Stimulated activated CD4-positive, alpha-beta T cell treated with anti-CD3 and anti-CD28 coated beads, Interleukin-1b, Interleukin-23, amount 100 ng/mL, for 24 hours (primary cell): ENCODE measurements around the gene ACTL6A.
A peak's percentile ranks its signal among the peaks of the same experiment; 100 is the strongest.
"Not testable (repeated sequence)": the region's sequence is repeated elsewhere in the genome, so short reads cannot be mapped to it uniquely, and the experiment has no call there.

Experiments used
- DNase-seq, 4 experiments: peaks; one replicate each; pipeline ENCODE4 v3.0.0-alpha.2; 2020; ENCODE audit warnings: low read depth in 4 of 4, low spot score in 1 of 4

Gene ACTL6A

DNA sequence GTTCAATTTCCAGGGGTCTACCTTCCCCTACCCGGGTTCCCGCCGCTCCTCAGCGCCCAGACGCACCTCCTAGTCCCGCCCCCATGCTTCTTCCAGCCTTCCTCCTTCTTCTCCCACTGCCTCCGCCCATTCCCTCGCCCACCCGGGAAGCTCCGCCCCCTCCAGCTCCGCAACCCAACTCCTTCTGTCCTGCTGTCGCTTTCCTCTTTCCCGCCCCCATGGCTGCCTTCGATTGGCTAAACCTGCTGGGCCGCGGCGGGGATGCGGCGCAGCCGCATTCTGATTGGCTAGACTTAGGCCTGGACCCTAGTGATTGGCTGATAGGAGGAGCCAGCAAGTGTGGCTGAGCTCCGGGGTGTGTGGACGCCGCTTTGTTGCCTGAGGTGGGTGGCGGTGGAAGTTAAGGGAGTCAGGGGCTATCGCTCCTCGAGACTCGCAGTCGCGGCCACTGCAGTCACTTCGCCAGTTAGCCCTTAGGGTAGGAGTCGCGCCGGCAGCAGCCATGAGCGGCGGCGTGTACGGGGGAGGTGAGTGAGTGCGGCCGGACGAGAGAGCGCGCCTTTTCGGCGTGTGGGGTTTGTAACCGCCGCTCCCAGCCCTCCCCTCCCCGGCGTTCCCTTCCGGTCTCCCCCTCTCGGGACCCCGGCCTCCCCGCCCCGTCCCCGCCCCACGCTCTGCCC lies at the start of gene ACTL6A:
ACTL6A (plus strand) TSS at position 336 of the 680 bp plus-strand sequence; CDS start at position 503, 167 bp downstream.
- DNase-seq, result peak; percentile 92 to 99 (median 98)

DNA sequence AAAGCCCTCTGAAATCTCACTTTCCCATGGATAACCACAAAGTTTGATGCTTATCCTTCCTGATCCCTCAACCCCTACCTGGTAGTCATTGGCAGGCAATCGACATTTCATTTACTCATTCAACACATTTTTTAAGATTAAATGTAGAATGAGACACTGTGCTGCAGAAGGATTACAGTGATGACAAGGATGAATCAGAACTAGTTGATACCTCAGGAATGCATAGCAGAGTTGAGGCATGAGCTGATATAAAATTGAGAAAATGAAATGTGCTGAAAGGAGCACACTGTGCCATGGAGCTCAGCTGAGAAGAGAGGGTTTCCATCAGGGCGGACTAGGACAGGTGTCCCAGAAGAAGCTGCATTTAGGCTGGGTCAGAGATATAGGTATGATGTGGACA lies 48.9 kb upstream of the ACTL6A start:
- DNase-seq, result no peak

DNA sequence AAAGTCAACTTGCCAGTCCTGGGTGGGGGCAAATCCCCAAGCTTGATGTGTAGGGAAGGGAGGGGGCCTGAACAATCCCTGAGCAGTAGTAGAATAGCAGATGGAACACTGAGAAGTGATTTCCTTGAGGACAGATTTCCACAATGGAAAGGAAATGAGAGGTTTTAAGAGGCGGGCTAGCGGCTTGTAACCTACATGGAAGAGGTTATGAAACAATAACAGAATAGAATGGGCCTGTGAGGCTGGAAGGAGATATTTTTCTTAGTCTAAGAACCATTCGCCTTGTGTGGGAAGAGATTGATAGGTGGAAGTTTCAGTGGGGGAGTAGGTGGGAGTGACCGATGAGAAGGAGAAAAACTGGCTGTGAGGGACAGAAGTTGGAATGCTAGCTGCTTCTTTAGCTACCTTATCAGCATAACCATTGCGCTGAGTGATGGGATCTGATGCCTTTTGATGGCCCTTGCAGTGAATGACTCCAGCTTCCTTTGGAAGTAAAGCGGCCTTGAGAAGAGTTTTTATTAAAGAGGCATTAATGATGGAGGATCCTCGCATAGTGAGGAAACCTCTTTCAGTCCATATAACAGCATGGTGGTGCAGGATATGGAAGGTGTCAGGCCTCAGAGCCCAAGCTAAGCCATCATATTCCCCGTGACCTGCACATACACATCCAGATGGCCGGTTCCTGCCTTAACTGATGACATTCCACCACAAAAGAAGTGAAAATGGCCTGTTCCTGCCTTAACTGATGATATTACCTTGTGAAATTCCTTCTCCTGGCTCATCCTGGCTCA lies 46.1 kb upstream of the ACTL6A start:
- DNase-seq, result not testable (repeated sequence)

DNA sequence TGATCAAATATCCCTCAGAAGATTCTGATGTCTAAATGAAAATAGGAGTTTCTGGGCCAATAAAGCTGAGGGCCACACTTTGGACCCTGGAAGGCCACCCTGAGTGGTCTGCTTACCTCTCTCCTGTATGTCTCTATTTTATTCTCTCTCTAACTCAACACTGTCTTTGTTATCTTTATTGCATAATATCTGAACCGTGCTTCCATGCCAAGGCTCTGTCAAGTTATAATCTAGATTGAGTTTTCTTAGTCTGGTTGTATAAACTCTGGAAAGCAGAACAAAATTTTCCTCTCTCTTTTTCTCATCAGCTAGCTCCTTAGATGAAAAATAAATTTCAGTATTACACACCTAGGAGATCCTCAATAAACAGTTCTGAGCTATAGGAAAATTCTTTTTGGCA lies 36.2 kb upstream of the ACTL6A start:
- no peak for DNase-seq

DNA sequence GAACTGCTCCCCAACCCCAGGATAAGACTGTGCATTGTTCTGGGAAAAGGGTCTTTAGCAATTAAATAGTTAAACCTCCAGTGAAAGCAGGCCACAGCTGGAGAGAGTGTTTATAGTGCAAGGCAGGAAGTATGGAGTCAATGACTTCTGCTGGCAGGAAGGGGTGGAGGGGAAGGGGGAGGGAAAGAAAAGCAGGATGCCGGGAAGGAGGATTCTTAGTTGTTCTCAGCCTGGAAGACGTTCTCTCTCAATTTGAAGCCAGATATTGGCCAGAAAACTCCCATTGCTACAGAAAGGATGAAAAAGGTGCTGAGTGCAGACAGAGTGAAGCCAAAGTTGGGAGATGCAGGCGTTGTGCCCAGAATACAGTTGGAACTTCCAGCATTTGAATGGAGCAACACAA lies 35.7 kb upstream of the ACTL6A start:
- no peak for DNase-seq

DNA sequence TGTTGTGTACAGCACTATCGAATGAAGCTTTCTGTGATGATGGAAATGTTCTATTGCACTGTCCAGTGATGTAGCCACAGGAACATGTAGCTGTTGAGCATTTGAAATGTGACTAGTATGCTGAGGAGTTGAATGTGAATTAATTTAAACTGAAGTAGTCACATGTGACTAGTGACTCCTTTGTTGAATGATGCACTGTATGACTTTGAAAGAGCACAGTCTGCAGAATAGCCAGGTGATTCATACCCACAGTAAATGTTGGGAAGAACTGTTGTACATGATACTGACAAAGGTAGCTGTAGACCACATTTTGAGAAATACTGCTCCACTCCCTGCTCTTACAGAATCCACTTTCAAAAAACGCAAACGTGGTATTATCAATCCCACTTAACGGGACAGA lies 34.0 kb upstream of the ACTL6A start:
- no peak for DNase-seq

DNA sequence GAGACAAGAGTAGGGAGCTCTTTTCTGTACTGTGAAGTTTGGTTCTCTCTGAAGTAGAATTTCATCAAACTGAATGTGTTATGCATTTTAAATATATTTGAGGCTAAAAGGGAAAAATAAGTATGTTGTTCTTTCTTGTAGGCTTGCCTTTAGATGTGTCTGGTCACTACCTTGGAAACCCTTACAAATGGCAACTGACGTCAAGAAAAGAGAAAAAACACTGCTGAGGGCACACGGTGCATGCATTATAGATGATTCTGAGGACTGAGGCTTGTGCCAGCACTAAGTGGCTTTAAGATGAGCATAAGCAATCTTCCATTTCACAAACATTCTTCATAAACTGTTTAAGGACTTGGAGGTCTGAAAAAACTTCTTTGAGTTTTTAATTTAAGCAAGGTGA lies 31.1 kb upstream of the ACTL6A start:
- DNase-seq, result no peak

DNA sequence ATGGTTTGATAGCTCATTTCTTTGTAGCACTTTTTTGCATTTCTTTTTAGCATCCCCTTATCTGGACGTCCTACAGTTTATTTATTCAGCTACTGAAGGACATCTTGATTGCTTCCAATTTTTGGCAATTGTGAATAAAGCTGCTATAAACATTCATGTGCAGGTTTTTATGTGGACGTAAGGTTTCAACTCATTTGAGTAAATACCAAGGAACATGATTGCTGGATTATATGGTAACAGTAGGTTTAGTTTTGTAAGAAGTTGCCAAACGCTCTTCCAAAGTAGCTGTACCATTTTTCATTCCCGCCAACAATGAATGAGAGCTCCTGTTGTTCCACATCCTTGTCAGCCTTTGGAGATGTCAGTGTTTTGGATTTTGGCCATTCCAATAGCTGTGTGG lies 29.5 kb upstream of the ACTL6A start:
- DNase-seq, result no peak

DNA sequence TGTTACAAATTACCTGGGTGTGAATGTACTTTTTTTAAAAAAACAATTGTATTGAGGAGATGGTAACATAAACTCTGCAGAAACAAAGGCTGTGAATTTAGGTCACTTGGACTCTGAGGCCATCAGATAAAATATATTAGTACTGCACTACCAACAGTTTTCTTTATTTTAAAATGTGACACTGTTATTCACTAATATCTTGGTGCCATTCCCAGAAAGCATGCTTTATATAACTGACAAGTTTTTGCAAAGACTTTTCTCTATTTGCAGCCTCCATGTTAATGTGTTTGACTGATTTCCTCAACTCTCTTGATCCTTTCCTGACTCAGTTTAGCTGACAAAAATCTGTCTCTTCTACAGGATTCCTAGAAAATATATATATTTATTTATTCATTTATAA lies 26.5 kb upstream of the ACTL6A start:
- no peak for DNase-seq

DNA sequence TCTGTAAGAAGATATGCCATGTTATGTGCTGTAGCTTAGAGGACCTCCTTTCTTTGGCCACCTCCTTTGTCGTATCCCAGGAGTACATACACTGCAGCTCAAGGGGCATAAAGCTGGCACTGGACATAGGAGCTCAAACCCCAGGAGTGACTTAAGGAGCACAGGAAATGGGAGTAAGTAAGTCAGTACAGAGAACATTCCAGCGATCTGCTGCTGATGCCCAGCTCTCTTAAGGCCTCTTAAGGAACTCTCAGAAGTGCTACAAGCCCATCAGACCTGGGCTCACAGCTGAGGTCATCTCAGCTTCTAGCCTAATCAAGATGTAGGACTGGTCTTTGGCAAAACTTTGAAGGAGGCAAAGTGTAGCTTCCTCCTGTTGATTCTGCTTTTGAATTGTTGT lies 21.6 kb upstream of the ACTL6A start:
- DNase-seq, result no peak

DNA sequence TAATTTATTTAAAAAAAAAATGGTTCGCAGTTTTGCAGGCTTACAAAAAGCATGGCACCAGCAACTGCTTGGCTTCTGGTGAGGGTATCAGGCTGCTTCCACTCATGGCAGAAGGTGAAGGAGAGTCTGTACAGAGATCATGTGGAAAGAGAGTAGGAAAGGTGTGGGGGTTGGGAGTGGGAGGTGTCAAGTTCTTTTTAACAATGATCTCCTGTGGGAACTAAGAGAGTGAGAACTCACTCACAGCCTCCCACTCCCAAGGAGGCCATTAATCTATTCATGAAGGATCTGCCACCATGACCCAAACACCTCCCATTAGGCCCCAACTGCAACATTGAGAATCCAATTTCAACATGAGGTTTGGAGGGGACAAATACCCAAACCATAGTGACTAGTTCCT lies 21.1 kb upstream of the ACTL6A start:
- no peak for DNase-seq

DNA sequence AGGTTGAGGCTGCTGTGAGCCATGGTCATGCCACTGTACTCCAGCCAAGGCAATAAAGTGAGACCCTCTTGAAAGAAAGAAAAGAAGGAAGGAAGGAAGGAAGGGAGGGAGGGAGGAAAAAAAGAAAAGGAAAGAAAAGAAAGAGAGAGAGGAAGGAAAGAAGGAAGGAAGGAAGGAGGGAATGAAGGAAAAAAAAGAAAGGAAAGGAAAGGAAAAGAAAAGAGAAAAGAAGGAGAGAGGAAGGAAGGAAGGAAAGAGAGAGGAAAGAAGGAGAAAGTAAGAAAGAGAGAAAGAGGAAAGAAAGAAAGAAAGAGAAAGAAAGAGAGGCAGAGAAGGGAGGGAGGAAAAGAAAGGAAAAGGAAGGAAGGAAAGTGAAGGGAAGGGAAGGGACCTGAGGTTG lies 20.4 kb upstream of the ACTL6A start:
- DNase-seq, result no peak

DNA sequence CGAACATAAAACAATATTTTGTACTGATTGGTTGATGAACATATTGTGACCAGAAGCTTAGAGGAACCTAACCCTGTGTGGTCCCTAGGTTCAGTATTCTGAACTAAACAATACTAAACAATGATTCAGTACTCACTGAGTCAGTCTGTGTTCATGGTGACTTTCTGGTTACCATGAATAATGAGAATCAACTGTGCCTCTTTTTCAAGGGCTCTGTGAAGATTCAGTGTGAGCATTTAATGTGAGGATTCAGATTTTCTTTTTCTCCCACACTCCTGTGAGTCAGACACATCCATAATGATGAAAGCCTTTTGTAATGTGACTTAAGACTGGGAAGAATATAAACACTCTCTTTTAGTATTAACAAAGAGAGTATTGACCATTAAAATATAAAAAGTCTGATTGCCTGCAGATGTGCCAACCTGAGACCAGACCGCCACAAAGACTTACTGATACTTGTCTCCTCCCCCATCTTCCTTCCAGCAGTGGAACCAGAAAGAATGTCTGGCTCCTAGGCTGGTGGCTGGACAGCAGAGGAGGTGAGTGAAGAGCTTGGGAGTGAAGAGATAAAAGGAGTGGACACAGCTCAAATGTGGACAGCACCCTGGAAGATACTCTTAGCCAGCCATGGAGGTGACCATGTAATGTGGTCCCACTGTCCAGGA lies 17.6 kb upstream of the ACTL6A start:
- DNase-seq, result no peak

DNA sequence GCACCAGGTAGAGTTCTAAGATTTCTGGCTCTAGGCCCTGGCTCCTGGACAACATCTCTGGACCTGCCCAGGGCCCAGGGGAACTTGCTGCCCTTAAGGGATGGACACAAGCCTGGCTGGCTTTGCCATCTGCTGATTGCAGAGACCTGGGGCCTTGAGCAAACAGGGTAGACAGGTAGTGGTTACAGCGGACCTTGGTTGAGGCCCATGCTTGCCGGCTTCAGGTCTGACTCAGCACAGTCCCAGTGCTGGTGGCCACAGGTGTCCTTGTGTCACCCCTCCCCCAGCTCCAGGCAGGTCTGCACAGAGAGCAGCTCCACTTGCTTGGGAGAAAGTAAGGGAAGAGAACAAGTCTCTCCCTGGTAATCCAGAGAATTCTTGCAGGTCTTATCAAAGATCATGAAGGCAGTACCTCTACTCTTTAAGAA lies 15.9 kb upstream of the ACTL6A start:
- no peak for DNase-seq

DNA sequence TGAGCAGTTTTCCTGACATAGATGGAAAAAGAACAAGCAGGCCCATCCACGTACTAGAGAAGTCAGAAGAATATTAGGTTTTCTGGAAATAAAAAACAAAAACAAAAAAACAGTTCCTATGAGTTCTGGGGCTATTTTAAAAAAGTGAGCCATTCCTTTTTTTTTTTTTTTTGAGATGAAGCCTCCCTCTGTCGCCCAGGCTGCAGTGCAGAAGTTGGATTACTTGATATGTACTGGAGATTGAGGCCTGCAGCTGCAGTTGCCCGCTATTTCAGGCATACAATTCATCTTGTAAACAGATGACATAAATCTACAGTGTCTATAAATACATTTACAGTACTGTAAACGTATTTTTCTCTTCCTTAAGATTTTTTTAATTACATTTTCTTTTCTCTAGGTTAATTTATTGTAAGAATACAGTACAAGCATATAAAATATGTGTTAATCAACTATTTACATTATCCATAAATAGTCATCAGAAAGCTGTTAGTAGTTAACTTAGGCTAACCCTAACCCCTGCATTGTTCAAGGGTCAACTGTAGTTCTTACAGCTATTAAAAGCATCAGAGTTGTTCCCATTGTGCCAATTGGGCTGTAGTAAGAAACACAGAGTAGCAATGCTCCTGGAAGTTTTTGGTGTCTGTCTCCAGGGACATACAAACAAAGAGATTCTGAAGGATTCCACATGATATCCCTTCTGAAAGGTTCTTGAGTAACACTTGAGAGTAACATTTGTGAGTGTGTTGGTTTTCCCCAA lies 11.2 kb upstream of the ACTL6A start:
- no peak for DNase-seq

DNA sequence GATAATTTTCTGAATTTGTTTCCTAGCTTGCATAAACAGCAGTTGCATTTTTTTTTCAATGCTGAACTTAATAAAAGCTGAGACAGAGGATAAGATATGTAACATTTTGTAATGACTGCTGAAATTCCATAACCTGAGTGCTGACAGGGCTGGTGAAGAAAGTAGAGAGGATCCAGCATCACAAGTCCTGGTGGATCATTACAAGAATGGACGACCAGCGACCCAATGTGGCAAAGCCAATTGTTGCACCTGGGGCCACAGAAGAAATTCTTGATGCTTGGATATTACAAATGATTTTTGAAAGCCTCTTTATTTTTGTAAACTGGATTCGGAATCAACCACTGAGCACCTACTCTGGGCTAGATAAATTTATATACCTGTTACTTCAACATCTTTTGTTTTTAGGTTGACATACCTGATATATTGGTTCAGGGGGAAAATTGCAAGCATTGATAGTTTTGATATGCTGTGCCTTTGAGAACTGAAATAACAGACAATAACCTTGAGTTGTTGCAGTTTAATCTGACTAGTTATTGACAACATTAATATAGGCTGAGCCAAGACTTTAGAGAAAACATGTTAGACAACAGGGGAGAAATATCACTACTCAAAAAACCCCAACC lies 3.9 kb upstream of the ACTL6A start:
- DNase-seq, result peak in 2 of 4 experiments; percentile 9 to 10

DNA sequence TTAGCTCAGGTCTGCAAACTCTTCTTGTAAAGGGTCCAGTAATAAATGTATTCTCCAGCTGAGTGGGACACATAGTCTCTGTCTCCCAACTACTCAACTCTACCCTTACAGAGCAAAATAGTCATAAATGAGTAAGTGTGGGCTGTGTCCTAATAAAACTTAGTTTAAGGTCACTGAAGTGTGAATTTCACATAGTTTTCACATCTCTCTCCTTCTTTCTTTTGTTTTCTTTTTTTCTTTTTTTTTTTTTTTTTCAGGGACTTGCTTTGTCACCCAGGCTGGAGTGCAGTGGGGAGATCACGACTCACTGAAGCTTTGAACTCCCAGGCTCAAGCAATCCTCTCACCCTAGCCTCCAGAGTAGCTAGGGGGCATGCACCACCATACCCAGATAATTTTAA lies 1.9 kb upstream of the ACTL6A start:
- no peak for DNase-seq

DNA sequence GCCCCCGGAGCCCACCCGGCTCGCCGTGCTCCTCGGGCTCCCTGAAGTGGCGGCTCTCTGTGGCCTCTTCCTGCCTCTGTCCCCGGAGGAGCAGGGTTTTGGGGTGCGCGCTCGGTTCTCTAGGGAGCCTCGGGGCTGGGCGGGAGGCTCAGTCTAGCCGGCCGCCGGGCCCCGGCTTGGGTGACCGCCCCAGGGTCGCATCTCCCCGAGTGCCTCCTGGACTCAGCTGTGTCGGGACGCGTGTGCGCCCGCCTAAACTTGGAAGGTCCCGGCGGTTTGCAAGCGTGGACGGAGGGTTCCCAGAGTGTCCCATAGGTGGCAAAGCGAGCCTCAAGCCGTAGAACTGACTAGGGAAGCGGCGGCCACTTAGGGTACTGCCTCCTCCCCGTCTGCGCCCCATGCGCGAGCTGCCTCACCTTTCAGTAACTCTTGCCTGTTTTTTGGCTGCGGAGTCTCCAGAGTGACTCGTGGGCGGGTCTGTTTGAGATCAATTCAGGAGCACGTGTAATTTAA lies 601 bp downstream of the ACTL6A start:
- DNase-seq, result peak; percentile 34 to 59 (median 54)

DNA sequence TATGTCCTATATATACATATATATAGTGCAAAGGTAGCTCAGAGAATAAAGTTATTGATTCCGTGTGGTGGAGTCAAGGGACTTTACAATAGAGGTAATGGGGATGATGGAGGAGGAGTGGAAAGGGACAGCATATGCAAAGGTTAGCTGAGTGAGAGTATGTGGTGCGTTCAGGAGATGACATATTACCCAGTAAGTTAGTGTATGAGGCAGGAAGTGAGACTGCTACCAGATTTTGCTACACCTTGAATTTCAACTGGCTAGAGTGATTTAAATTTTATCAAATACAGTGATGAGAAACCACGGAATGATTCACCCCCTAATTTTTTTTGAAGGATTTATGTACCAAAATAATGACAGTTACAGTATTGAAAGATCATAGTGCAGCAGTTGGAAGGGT lies 2.8 kb downstream of the ACTL6A start:
- DNase-seq, result no peak

DNA sequence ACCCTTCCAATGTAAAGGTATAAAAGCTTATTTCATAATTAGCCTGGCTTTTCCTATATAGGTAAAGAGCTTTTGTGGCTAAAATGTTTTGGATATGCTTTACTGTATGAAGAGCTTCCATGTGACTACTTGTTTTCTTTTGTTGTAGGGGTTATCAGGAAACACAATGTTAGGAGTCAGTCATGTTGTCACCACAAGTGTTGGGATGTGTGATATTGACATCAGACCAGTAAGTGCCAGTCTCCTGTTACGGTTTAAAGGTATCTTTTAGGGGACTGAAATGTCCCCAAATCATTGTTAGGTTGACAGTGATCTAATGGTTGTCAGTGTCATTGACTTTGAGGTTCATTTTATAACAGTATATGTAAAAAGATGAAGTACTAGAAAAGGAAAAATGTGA lies 18.3 kb downstream of the ACTL6A start:
- DNase-seq, result no peak

DNA sequence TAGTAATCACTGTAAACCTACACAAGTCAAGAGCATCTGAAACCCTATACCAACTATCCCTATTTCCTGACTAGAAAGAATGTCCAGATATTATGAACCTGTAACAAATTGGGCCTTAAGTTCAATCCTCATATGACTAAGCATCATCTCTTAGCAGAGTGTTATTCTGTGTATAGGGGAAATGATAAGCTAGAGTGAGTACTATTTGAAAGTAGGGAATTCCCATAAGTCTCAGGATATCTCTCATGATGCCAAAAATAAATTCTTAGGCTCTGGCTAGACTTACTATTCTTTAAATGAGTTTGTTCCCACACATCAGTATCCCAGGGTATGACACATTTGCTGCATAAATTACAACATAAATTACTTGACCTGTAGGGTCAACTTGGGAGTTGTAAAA lies 26.4 kb downstream of the ACTL6A start:
- DNase-seq, result no peak
